GM20000 (cell line): ENCODE measurements around the gene GRAMD1B.
A peak's percentile ranks its signal among the peaks of the same experiment; 100 is the strongest.
"Not testable (repeated sequence)": the region's sequence is repeated elsewhere in the genome, so short reads cannot be mapped to it uniquely, and the experiment has no call there.

Experiments used
- DNase-seq: peaks from one replicate; pipeline ENCODE4 v3.0.0; 2012; ENCODE audit warnings: low spot score
- TF ChIP-seq, protein P1 (sequence below): IDR thresholded peaks from 2 replicates; pipeline ENCODE4 v1.5.1; 2012; ENCODE audit warnings: mild to moderate bottlenecking, control low read depth; ENCODE audit errors: extremely low read depth, missing control alignments

The GRAMD1B gene

DNA sequence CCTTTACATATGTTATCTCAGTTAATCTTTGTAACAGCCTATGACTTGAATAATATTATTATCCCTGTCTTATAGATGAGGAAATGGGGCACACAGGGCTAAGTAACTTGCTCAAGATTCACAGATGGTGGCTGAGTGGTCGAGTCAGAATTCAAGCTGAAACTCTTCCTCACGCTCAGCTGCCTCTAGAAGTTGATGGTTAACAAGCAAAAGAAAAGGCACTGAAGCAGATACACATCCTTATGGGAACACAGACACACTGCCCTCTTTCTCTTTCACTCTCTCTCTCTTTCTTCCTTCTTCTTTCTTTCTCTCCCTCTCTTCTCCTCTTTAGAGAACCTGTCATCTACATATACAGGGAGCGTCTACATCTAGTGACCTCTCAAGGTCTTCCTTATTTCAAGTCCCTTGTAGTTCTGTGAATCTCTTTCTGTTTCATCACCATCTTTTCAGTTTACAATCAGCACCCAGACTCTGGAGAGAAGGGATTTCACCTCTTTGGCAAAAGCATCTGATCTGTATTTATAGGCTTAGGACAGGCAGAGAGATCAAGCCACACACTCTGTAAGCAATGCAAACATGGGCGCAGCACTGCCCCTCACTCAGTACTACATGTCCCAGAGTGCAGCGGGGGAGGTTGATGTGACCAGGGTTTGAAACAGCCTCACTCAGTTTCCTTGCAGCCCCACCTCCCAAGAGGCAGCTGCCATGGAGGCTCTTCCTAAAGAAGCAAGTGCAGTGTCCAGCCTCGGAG, 75.7 kb downstream of the GRAMD1B start:
- TF ChIP-seq, protein P1, sequence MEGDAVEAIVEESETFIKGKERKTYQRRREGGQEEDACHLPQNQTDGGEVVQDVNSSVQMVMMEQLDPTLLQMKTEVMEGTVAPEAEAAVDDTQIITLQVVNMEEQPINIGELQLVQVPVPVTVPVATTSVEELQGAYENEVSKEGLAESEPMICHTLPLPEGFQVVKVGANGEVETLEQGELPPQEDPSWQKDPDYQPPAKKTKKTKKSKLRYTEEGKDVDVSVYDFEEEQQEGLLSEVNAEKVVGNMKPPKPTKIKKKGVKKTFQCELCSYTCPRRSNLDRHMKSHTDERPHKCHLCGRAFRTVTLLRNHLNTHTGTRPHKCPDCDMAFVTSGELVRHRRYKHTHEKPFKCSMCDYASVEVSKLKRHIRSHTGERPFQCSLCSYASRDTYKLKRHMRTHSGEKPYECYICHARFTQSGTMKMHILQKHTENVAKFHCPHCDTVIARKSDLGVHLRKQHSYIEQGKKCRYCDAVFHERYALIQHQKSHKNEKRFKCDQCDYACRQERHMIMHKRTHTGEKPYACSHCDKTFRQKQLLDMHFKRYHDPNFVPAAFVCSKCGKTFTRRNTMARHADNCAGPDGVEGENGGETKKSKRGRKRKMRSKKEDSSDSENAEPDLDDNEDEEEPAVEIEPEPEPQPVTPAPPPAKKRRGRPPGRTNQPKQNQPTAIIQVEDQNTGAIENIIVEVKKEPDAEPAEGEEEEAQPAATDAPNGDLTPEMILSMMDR: no peak
- DNase-seq: no peak

DNA sequence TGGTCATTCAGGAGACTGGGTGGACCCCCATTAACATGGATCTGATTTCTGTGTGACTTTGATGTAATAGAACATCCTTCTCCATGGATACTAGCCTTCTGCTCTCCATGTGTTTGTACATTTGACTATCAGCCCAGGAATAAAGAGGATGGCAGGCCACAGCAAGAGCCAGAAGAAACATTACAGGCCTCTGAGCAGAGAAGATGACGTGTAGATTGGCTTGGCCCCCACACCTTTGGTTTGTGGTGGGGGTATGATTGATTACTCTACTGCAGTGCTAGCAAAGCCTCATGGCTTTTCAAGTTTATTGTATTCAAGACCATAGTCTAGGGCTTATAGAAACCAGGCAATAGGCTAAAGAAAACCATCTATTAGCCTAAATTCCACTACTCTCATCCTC, 77.0 kb downstream of the GRAMD1B start:
- TF ChIP-seq, protein P1: no peak
- no peak for DNase-seq

DNA sequence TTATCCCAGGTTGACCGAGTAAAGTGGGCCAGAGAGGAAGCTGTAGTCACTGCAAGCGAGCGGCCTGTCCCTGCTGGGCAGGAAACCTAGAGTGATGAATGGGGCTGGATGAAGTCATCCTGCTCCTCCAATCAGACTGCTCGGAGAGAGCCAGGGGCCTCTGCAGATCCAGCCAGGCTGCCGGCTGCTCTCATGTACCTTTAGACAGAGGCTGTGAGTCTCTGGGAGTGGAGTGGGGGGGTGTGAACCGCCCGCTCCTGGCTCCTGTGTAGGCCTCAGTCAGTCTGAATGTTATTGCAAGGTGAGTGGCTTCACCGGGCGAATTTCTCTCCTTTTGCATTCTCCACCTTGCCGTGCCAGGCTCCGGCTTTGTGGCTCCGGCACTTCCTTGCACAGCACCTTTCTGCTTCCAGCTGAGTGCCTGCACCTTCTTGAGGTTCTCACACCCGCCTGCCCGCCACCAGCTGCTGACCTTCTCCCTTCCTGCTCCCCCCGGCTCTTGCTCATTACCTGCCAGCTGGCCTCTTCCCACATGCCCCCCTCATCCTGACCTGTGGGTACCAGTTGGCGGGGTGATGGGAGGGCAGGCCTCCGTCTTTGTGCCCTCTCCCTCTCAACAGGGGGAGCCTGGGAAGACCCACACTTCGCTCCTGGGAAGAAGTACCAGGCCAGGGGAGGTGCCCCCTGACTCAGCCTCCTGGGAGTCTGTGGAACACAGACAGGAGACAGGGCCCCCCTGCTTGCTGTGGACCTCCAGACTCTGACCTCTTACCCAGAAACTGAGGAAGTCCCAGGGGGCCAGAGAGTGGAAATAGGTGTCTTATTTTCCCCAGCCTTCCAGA, 79.9 kb downstream of the GRAMD1B start:
- no peak for DNase-seq

DNA sequence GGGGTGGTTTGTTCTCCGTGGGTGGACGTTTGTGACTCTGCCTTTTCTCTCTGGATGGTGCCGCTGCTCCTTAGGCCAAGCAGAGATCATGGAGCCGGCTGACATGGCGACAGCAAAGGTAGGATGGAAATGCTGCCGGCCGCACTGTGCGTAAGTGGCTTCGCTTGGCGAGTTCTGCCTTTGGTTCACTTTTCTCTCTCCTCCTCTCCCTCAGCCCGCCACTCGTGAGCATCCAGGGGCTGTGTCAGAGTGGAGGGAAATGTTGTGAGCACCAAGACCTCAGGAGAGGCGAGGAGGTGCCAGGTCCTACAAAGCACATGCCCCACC, 80.5 kb downstream of the GRAMD1B start:
- DNase-seq: no peak
- TF ChIP-seq, protein P1: no peak

More for the DNA sequence above, 79.9 kb downstream of the GRAMD1B start:
- TF ChIP-seq, protein P1: no peak

DNA sequence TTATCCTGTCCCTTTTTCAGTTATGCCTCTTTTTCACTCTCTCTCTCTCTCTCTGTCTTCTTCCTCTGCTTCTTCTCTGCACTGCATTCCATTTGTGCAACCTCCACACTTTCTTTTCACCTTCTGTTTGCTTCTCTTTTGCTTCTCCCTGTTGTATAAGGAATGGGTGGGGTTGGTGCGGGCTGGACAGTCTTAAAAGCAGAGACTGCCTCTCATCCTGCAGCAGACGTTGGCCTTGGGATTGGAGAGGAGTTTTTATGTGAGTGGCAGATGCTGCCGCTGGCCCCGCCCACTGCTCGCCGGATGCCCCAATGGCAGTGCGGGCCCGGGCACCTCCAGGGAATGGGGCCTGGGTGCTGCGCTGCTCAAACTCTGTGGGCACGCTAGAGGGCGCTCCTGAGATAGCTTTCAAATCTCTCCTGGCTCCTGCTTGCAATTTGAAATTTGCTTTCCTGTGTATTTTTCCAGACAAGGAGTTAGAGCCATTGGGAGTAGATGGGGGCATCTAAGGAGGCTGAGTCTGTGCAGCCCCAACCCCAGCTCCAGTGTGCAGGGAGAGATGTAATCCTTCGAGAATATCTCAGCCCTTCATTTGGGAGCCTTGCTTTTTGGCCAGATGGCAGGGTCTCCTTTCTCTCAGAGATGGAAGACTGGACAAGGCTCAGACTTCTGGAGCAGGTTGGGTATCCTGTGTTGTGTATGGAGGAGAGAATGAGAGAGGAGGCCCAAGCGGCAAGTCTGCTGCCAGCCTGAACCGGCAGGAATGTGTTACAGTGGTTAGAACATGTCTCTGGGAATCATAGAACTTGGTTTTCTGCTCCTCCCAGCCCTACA, 81.2 kb downstream of the GRAMD1B start:
- peak; percentile 70 for DNase-seq
- TF ChIP-seq, protein P1: peak; percentile 77

DNA sequence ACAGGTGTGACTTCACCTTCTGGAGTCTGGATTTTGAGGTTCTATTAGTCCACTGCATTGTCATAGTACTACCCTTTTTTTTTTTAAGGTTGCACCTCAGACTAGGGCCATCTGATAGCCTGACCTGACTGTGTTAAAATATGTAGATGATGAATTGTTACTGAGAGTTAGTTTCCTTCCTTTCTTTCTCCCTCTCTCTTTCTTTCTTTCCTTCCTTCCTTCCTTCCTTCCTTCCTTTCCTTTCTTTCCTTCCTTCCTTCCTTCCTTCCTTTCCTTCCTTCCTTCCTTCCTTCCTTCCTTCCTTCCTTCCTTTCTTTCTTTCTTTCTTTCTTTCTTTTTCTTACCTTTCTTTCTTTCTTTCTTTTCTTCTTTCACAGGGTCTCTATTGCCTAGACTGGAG, 83.2 kb downstream of the GRAMD1B start:
- DNase-seq: not testable (repeated sequence)

DNA sequence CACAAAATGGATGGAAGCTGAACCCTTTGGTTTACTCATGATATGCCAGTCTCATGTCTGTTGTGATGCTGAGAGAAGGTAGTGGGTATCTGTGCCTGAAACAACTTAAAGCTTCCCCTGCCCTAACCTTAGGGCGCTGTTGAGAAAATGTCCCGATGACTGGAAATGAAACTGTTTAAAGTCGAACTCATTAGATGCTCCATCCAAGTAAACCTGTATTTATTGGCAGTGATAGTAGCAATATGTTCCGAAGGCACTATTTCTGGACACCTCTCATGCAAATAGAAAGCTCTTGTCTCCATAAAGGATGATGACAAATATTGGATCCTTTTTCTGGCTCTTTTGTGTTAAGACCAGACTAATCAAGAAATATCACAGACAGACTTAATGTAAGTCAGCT, 86.2 kb downstream of the GRAMD1B start:
- TF ChIP-seq, protein P1: no peak
- no peak for DNase-seq
